Kidney (tissue), 14 donors: ENCODE results near the gene SPACA7. TPM values are rescaled to one million over a fixed set of nuclear protein-coding genes. Genes with fewer than 3 reads are reported as not detected.
"Not testable (repeated sequence)": the region's sequence is repeated elsewhere in the genome, so short reads cannot be mapped to it uniquely, and the experiment has no call there.

Experiments used
- DNase-seq, 5 donors: peaks; one replicate each; pipeline ENCODE4 v3.0.0-alpha.2; 2013 to 2020
- FAIRE-seq: peaks from 2 replicates; lab custom pipeline; 2012; peaks lifted over from hg19 to GRCh38; lab: Jason Lieb, UNC
- H3K27ac ChIP-seq, 2 donors: one replicate each; pipeline ENCODE4 v1.7.0; 2013; ENCODE audit warnings: low read depth in 2 of 2, low read length in 2 of 2, inconsistent platforms in 1 of 2
- H3K27me3 ChIP-seq: one replicate; pipeline ENCODE4 v1.7.1; 2013; ENCODE audit warnings: low read length, inconsistent platforms; ENCODE audit not compliant: control insufficient read depth, insufficient read depth
- H3K36me3 ChIP-seq, 3 donors: one replicate each; pipeline versions ENCODE4 v1.7.0 to v1.7.1; 2013; ENCODE audit warnings: low read length in 3 of 3, control low read depth in 1 of 3, inconsistent platforms in 1 of 3; ENCODE audit not compliant: insufficient read depth in 3 of 3, control insufficient read depth in 2 of 3
- H3K4me1 ChIP-seq, 3 donors: one replicate each; pipeline versions ENCODE4 v1.7.0 to v1.7.1; 2013; ENCODE audit warnings: low read length in 3 of 3, inconsistent platforms in 1 of 3, low read depth in 1 of 3; ENCODE audit not compliant: control insufficient read depth in 2 of 3, insufficient read depth in 2 of 3
- H3K4me3 ChIP-seq, 3 donors: one replicate each; pipeline versions ENCODE4 v1.7.0 to v1.8.1; 2013; ENCODE audit warnings: low read length in 3 of 3, control low read depth in 1 of 3, inconsistent platforms in 1 of 3
- H3K9ac ChIP-seq, 3 donors: one replicate each; pipeline versions ENCODE4 v1.7.0 to v1.7.1; 2013; ENCODE audit warnings: low read length in 3 of 3, control low read depth in 1 of 3, inconsistent platforms in 1 of 3
- H3K9me3 ChIP-seq, 3 donors: one replicate each; pipeline versions ENCODE4 v1.7.0 to v1.7.1; 2013; ENCODE audit warnings: low read length in 3 of 3, control low read depth in 1 of 3, inconsistent platforms in 1 of 3; ENCODE audit not compliant: control insufficient read depth in 2 of 3, insufficient read depth in 1 of 3
- intact Hi-C: fragments of 100-400 bp; cut with DNase I; formaldehyde crosslinking; loops from one replicate; pipeline ENCODE4 v1.11.1; 2022
- polyA plus RNA-seq: library from polyadenylated mRNA; stranded (reverse); fragments of 350-450 nt; fragmentation: Illumina TruSeq; extraction: RNeasy Lipid Tissue Mini Kit (QIAGEN cat#74804); gene quantifications from one replicate; pipeline ENCODE4 v1.2.3, GENCODE V29; 2014; ENCODE audit warnings: low read depth, low replicate concordance; ENCODE audit not compliant: insufficient read depth
- total RNA-seq: library from RNA; stranded (reverse); fragmentation: NEBNext Ultra II Directional; extraction: Animal tissue kit (Norgen Biotek cat#: 25700); gene quantifications from one replicate; pipeline ENCODE4 v1.2.1, GENCODE V29; 2021
- TF ChIP-seq, protein P1 (sequence below): IDR thresholded peaks from 3 replicates; pipeline ENCODE4 v1.5.1; 2012; ENCODE audit warnings: mild to moderate bottlenecking, moderate library complexity, borderline replicate concordance; ENCODE audit not compliant: insufficient read depth; ENCODE audit errors: extremely low read depth
- donor health status: control.
- donor health status: control.
- donor health status: control.
- donor health status: control.
- donor health status: control.
- donor health status: DM: yes; HTN: yes; CAD: no.
- donor health status: Normal renal cell carcinoma (clear cell type).

SPACA7 gene
- total and polyA plus RNA-seq, 2 donors from 2014 or later = not detected

DNA sequence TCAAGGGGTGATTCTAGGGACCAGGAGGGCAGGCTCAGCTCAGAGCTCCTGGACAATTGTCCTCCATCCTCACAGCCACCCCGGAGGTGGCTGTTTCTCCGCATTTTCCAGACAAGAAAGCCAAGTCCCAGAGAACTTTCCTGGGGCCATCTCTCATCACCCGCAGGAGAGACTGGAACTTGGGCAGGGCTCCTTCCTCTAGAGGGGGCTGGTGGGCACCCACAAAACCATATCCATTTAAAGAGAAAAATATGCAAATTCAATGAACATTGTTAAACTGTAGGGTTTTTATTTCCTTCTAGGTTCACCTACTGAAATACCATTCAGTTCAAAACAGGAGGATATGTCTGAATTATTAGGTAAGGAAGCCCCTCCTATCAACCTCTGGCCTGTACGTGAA, 16.6 kb downstream of the SPACA7 start:
- H3K36me3 ChIP-seq = no peaks in the 10 kb centered on the region
- H3K4me3 ChIP-seq = no peak overlapping the region
- no peak for DNase-seq
- no peak for FAIRE-seq
- no peak overlapping the region for H3K9ac ChIP-seq
- no peaks in the 10 kb centered on the region for H3K27me3 ChIP-seq
- H3K9me3 ChIP-seq = peaks cover 0 to 3% (median 0%) of the 10 kb centered on the region in 3 donors
- TF ChIP-seq, protein P1, sequence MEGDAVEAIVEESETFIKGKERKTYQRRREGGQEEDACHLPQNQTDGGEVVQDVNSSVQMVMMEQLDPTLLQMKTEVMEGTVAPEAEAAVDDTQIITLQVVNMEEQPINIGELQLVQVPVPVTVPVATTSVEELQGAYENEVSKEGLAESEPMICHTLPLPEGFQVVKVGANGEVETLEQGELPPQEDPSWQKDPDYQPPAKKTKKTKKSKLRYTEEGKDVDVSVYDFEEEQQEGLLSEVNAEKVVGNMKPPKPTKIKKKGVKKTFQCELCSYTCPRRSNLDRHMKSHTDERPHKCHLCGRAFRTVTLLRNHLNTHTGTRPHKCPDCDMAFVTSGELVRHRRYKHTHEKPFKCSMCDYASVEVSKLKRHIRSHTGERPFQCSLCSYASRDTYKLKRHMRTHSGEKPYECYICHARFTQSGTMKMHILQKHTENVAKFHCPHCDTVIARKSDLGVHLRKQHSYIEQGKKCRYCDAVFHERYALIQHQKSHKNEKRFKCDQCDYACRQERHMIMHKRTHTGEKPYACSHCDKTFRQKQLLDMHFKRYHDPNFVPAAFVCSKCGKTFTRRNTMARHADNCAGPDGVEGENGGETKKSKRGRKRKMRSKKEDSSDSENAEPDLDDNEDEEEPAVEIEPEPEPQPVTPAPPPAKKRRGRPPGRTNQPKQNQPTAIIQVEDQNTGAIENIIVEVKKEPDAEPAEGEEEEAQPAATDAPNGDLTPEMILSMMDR = no peak
- H3K27ac ChIP-seq = no peak overlapping the region
- no peaks in the 10 kb centered on the region for H3K4me1 ChIP-seq
- intact Hi-C loops = no loop called here

DNA sequence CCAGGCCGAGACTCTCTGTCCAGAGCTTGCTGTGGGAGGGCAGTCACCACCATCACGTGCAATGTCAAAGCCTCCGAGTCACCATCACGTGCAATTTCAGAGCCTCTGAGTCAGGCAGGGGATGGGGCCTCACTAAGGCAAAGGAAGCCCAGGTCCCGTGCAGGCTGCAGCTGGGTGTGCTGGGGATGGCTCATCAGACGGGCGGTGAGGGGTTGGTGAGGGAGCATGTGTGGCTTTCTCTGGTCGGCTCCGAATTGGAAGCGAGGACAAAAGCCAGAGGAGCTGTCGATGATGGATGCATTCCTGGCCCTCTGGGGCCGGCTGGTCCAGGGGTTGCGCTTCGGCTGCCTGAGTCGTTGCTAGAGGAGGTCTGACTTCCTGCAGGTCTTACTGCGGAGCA, 18.9 kb downstream of the SPACA7 start:
- not testable (repeated sequence) for H3K36me3 ChIP-seq, H3K4me1 ChIP-seq, H3K27ac ChIP-seq, FAIRE-seq, H3K4me3 ChIP-seq, H3K9ac ChIP-seq, H3K27me3 ChIP-seq, H3K9me3 ChIP-seq
- peak in 1 of 5 donors; percentile 9 for DNase-seq
- intact Hi-C loops = loop anchor here (5.0 kb wide), 1 partner anchor 1443 kb away; no protein-coding TSS in a partner anchor

DNA sequence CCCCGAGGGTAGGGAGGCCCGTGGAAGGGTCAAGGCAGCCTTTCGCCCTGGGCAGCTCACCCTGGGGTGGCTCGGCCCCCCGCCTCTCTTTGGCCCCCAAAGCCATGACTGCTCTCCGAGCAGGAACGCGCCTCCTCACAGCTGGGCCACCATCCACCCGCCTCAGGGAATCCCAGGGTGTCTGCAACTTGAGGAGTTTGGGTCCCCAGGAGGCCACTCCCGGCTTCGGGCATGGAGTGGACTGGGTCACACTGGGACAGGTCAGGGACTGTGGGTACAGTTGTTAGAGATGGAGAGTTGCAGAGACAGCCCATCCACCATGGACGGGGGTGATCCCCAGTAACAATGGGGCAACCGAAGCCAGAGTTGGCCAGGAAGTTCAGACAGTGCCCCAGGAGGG, 19.8 kb downstream of the SPACA7 start:
- not testable (repeated sequence) for H3K36me3 ChIP-seq, H3K27ac ChIP-seq, H3K4me1 ChIP-seq, H3K9me3 ChIP-seq, DNase-seq, FAIRE-seq, H3K9ac ChIP-seq, H3K4me3 ChIP-seq, H3K27me3 ChIP-seq
- intact Hi-C loops = loop anchor here (5.0 kb wide), 1 partner anchor 1444 kb away; no protein-coding TSS in a partner anchor

DNA sequence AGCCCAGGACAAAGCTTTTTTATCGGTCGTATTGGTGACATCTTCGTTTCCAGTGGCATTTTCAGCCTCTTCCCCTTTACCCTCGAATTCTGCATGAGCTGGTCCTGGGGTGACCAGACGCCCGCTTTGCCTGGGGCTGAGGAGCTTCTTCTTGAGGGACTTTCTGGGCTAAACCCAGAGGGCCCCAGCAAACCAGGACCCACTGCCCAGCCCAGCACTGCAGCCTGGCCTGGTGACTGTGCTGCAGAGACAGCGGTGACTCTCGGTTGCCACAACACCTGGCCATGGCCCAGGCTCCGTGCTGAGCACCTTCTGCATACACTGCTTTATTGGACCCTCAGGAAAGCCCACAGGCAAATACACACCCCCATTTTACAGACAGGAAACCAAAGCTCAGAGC, 21.0 kb downstream of the SPACA7 start:
- intact Hi-C loops = loop anchor here (5.0 kb wide), 1 partner anchor 1445 kb away; no protein-coding TSS in a partner anchor
- H3K4me1 ChIP-seq = no peaks in the 10 kb centered on the region

DNA sequence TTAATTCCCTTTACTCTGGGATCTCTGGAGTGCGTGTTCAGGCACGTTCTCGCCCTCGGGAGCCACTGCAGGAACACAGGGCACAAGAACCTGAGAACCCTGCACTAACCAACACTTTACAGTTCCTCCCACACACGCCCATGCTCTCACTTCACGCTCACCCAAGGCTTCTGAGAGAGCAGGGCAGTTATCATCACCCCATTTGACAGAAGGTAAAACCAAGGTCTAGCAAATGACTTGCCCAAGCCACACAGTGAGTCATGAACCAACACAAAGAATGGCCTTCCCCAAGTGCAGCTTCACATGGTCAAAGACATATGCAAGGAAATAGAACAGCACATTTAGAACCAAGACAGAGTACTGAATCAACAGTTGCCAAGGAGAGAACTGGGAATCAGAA, 22.2 kb downstream of the SPACA7 start:
- H3K4me3 ChIP-seq, H3K4me1 ChIP-seq, H3K9me3 ChIP-seq, H3K27me3 ChIP-seq, FAIRE-seq, H3K36me3 ChIP-seq, H3K9ac ChIP-seq, H3K27ac ChIP-seq, DNase-seq: not testable (repeated sequence)
- intact Hi-C loops = loop anchor here (5.0 kb wide), 1 partner anchor 1446 kb away; no protein-coding TSS in a partner anchor

More for the DNA sequence above, 21.0 kb downstream of the SPACA7 start:
- TF ChIP-seq, protein P1 = no peak
- Histone ChIP-seq H3K4me3 (no peak overlapping the region), H3K9ac (no peak overlapping the region), H3K27ac (no peak overlapping the region), H3K27me3 (no peaks in the 10 kb centered on the region), H3K9me3 (no peaks in the 10 kb centered on the region), H3K36me3 (no peaks in the 10 kb centered on the region)
- no peak for FAIRE-seq
- no peak for DNase-seq

DNA sequence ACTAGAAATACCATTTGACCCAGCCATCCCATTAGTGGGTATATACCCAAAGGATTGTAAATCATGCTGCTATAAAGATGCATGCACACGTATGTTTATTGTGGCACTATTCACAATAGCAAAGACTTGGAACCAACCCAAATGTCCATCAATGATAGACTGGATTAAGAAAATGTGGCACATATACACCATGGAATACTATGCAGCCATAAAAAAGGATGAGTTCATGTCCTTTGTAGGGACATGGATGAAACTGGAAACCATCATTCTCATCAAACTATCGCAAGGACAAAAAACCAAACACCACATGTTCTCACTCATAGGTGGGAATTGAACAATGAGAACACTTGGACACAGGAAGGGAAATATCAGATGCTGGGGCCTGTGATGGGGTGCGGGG, 33.7 kb downstream of the SPACA7 start:
- FAIRE-seq, H3K9ac ChIP-seq, DNase-seq, H3K36me3 ChIP-seq, H3K4me1 ChIP-seq, intact Hi-C loops, H3K27me3 ChIP-seq, H3K9me3 ChIP-seq, H3K4me3 ChIP-seq, H3K27ac ChIP-seq: not testable (repeated sequence)
